H9 (cell line): ENCODE data around the gene MBLAC2. TPM values are rescaled to one million over a fixed set of nuclear protein-coding genes. Genes with fewer than 3 reads are reported as not detected.

Experiments
- DNase-seq: peaks from one replicate; pipeline ENCODE4 v3.0.0-alpha.2; 2017
- H2AFZ ChIP-seq: one replicate; pipeline ENCODE4 v1.6.1; 2013; ENCODE audit warnings: mild to moderate bottlenecking, low read length, control low read depth, moderate library complexity
- H2AK5ac ChIP-seq: 2 replicates; pipeline ENCODE4 v1.6.1; 2013; ENCODE audit warnings: low read length, control low read depth, mixed read lengths; ENCODE audit not compliant: insufficient read length
- H2BK120ac ChIP-seq: one replicate; pipeline ENCODE4 v1.6.1; 2013; ENCODE audit warnings: low read depth, mild to moderate bottlenecking, low read length, control low read depth, inconsistent platforms; ENCODE audit not compliant: poor library complexity, severe bottlenecking
- H2BK12ac ChIP-seq: 2 replicates; pipeline ENCODE4 v1.6.1; 2013; ENCODE audit warnings: low read length, control low read depth, mixed read lengths, low read depth; ENCODE audit not compliant: insufficient read length
- H2BK15ac ChIP-seq: 2 replicates; pipeline ENCODE4 v1.6.1; 2013; ENCODE audit warnings: low read depth, low read length, control low read depth
- H2BK20ac ChIP-seq: one replicate; pipeline ENCODE4 v1.6.1; 2013; ENCODE audit warnings: low read depth, mild to moderate bottlenecking, low read length, control low read depth, inconsistent platforms; ENCODE audit not compliant: poor library complexity, severe bottlenecking
- H2BK5ac ChIP-seq: 2 replicates; pipeline ENCODE4 v1.6.1; 2013; ENCODE audit warnings: low read length, control low read depth, mixed read lengths; ENCODE audit not compliant: insufficient read length
- H3K14ac ChIP-seq: 2 replicates; pipeline ENCODE4 v1.6.1; 2013; ENCODE audit warnings: low read length, control low read depth; ENCODE audit not compliant: insufficient read depth
- H3K18ac ChIP-seq: 2 replicates; pipeline ENCODE4 v1.6.1; 2013; ENCODE audit warnings: low read depth, mild to moderate bottlenecking, mixed read lengths, low read length, control low read depth; ENCODE audit not compliant: insufficient read length
- H3K23ac ChIP-seq: 2 replicates; pipeline ENCODE4 v1.6.1; 2013; ENCODE audit warnings: low read length, control low read depth, mixed read lengths, low read depth; ENCODE audit not compliant: insufficient read length
- H3K23me2 ChIP-seq: 2 replicates; pipeline ENCODE4 v1.6.1; 2013; ENCODE audit warnings: low read depth, mild to moderate bottlenecking, mixed read lengths, low read length, control low read depth; ENCODE audit not compliant: insufficient read length, poor library complexity, severe bottlenecking
- H3K27ac ChIP-seq: 2 replicates; pipeline ENCODE4 v1.5.1; 2013; ENCODE audit warnings: low read length, control low read depth, mixed read lengths, low read depth; ENCODE audit not compliant: insufficient read length
- H3K27me3 ChIP-seq: 2 replicates; pipeline ENCODE4 v1.6.1; 2013; ENCODE audit warnings: low read length, control low read depth, inconsistent platforms; ENCODE audit not compliant: insufficient read depth
- H3K4ac ChIP-seq: 2 replicates; pipeline ENCODE4 v1.6.1; 2013; ENCODE audit warnings: low read depth, mild to moderate bottlenecking, control low read depth, inconsistent platforms, low read length, moderate library complexity
- H3K4me1 ChIP-seq: 2 replicates; pipeline ENCODE4 v1.6.1; 2013; ENCODE audit warnings: low read length, control low read depth, inconsistent platforms; ENCODE audit not compliant: insufficient read depth
- H3K4me2 ChIP-seq: 2 replicates; pipeline ENCODE4 v1.6.1; 2013; ENCODE audit warnings: low read length, control low read depth, mixed read lengths; ENCODE audit not compliant: insufficient read length, insufficient read depth
- H3K56ac ChIP-seq: 2 replicates; pipeline ENCODE4 v1.6.1; 2013; ENCODE audit warnings: low read depth, mild to moderate bottlenecking, mixed read lengths, low read length, control low read depth; ENCODE audit not compliant: insufficient read length
- H3K79me1 ChIP-seq: 2 replicates; pipeline ENCODE4 v1.6.1; 2013; ENCODE audit warnings: low read depth, mild to moderate bottlenecking, moderate library complexity, low read length, control low read depth, inconsistent platforms; ENCODE audit not compliant: insufficient read depth, poor library complexity, severe bottlenecking
- H3K79me2 ChIP-seq: 2 replicates; pipeline ENCODE4 v1.6.1; 2013; ENCODE audit warnings: low read length, control low read depth, inconsistent platforms; ENCODE audit not compliant: insufficient read depth
- H3K9ac ChIP-seq: 2 replicates; pipeline ENCODE4 v1.6.1; 2013; ENCODE audit warnings: low read length, control low read depth, mixed read lengths; ENCODE audit not compliant: insufficient read length; ENCODE audit errors: extremely low read depth
- H3K9me3 ChIP-seq: one replicate; pipeline ENCODE4 v1.6.1; 2013; ENCODE audit warnings: low read depth, low read length, inconsistent platforms; ENCODE audit not compliant: control insufficient read depth
- H3T11ph ChIP-seq: one replicate; pipeline ENCODE4 v1.6.1; 2013; ENCODE audit warnings: mild to moderate bottlenecking, low read length, control low read depth, inconsistent platforms
- H4K20me1 ChIP-seq: one replicate; pipeline ENCODE4 v1.6.1; 2013; ENCODE audit not compliant: control insufficient read depth, insufficient read length, insufficient read depth
- H4K5ac ChIP-seq: 2 replicates; pipeline ENCODE4 v1.6.1; 2013; ENCODE audit warnings: low read depth, mild to moderate bottlenecking, mixed read lengths, low read length, control low read depth; ENCODE audit not compliant: insufficient read length
- H4K8ac ChIP-seq: replicated peaks from 2 replicates; pipeline ENCODE4 v1.6.1; 2013; ENCODE audit warnings: low read length, control low read depth, mixed read lengths, low read depth; ENCODE audit not compliant: insufficient read length
- H4K91ac ChIP-seq: 2 replicates; pipeline ENCODE4 v1.6.1; 2013; ENCODE audit warnings: low read depth, mild to moderate bottlenecking, moderate library complexity, mixed read lengths, low read length, control low read depth; ENCODE audit not compliant: insufficient read length
- H3K27ac Mint-ChIP-seq, 3 experiments: 2 replicates in 2 of 3; 3 replicates in 1 of 3; pipeline ENCODE4 v1.8.0; 2020 to 2021; ENCODE audit warnings: mixed read lengths in 3 of 3, mild to moderate bottlenecking in 1 of 3, moderate library complexity in 1 of 3
- H3K27me3 Mint-ChIP-seq: 2 replicates; pipeline ENCODE4 v1.8.0; 2021; ENCODE audit warnings: low read depth, mild to moderate bottlenecking, moderate library complexity, mixed read lengths
- H3K36me3 Mint-ChIP-seq, 3 experiments: 2 replicates in 2 of 3; 3 replicates in 1 of 3; pipeline ENCODE4 v1.8.0; 2020 to 2021; ENCODE audit warnings: low read depth in 3 of 3, mixed read lengths in 3 of 3; ENCODE audit not compliant: insufficient read depth in 1 of 3
- H3K4me1 Mint-ChIP-seq, 2 experiments: 2 replicates each; pipeline ENCODE4 v1.8.0; 2020; ENCODE audit warnings: mixed read lengths in 2 of 2
- H3K4me3 Mint-ChIP-seq, 2 experiments: 2 replicates in 1 of 2; 3 replicates in 1 of 2; pipeline ENCODE4 v1.8.0; 2020 to 2021; ENCODE audit warnings: mild to moderate bottlenecking in 2 of 2, mixed read lengths in 2 of 2, moderate library complexity in 1 of 2
- H3K9me3 Mint-ChIP-seq, 2 experiments: 2 replicates in 1 of 2; 3 replicates in 1 of 2; pipeline ENCODE4 v1.8.0; 2020; ENCODE audit warnings: mild to moderate bottlenecking in 2 of 2, mixed read lengths in 2 of 2, moderate library complexity in 1 of 2
- WGBS: extraction: QIAGEN DNeasy Blood & Tissue Kit; methylation state at CpG from one replicate; pipeline ENCODE4 v1.1.7; 2013; ENCODE audit warnings: missing lambda C conversion rate, low lambda C conversion rate, mixed read lengths; ENCODE audit not compliant: insufficient read length; ENCODE audit errors: extremely low coverage; 5-methylcytosine and 5-hydroxymethylcytosine counted together
- long read RNA-seq: library from polyadenylated mRNA; unstranded; transcript quantifications from one replicate; pipeline ENCODE4 v2.0.0, GENCODE V29; 2020
- total RNA-seq: library from RNA; stranded (reverse); gene quantifications from 2 replicates; pipeline ENCODE4 v1.2.1, GENCODE V29; 2021
- TF ChIP-seq, protein P1 (sequence below): fragments of 200-600 bp; sonication (generic); conservative IDR thresholded peaks from 3 replicates; pipeline ENCODE4 v1.8.0; 2021; ENCODE audit warnings: antibody characterized with exemption, mild to moderate bottlenecking

MBLAC2 gene
- total RNA-seq: 4.7 and 4.9 TPM in 2 replicates
- long read RNA-seq, full-length matches to known transcripts: 20 of 21 reads
- long read RNA-seq, partial matches to known transcripts: 0 of 21 reads
- long read RNA-seq, other reads (novel, unspliced or antisense): 1 of 21 reads

DNA sequence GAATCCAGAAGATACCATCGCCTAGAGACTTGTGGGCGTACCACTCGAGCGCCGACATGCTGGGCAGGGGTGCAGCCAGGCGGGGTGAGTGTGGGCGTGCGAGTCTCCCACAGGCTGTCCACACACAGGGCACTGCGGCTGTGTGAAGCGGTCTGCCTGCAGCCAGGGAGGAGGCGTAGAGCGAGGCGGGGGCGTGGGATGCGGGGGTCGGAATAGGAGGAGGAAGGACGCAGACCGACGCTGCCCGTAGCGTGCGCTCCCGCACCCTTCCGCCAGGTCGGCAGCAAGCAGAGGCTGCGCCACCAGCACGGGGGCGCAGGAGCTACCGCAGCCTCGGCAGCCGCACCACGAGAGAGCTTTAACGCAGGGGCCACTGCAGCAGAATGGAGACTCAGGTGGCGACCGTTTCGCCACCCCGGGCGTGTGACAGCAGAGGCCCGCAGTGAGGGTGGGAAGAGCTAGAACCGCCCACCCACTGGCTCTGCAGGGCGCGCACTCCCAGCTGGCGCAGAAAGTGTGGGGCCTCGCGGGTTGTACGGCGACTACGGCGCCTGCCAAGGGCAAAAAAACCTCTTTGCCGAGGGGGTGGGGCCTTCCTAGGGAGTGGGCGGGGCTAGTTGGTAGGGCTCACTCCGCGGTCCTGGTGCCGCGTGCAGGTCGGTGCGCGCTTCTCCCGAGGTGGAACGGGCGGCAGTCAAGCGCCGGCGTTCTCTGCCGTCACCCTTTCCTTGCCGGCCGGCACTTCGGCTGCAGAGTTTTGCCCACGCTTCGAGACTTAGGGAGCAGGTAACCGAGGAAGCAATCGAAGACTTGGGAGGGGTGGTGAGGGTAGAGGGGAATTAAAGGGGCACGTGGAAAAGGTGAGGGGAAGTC, at the start of gene MBLAC2, which contains the start of gene POLR3G:
MBLAC2 (minus strand) TSS at position 537 of the 873 bp plus-strand sequence; CDS start at position 58, 479 bp downstream.
POLR3G (plus strand) TSS at position 630 of the 873 bp plus-strand sequence. CDS start 10,704 bp downstream, outside the sequence.
- H2AK5ac ChIP-seq: no peak within 1 kb of the TSS
- H3K4me3 Mint-ChIP-seq: peak within 1 kb of the TSS; percentile 93 to 98
- H3K56ac ChIP-seq: no peak within 1 kb of the TSS
- H3K4me1 ChIP-seq: peaks cover 7% of the 10 kb centered on the region; the same call in 1 of the 2 replicates
- no peak within 1 kb of the TSS for H2BK15ac ChIP-seq
- H3K27ac ChIP-seq: no peak within 1 kb of the TSS
- H2BK12ac ChIP-seq: no peak within 1 kb of the TSS
- H3K14ac ChIP-seq: peak within 1 kb of the TSS; percentile 0; the same call in 1 of the 2 replicates
- no peaks in the 10 kb centered on the region for H3K79me1 ChIP-seq
- no CpG with 5 or more reads among the region's 73 CpGs for WGBS
- peak within 1 kb of the TSS; percentile 17 for H2AFZ ChIP-seq
- no peaks in the 10 kb centered on the region; the same call in 1 of the 2 replicates for H3K27me3 Mint-ChIP-seq
- H3K9ac ChIP-seq: peak within 1 kb of the TSS; percentile 67
- no peaks in the 10 kb centered on the region for H3K9me3 ChIP-seq
- H3T11ph ChIP-seq: no peak within 1 kb of the TSS
- H3K79me2 ChIP-seq: peaks cover 3% of the 10 kb centered on the region; the same call in 1 of the 2 replicates
- no peaks in the 10 kb centered on the region for H3K9me3 Mint-ChIP-seq
- peaks cover 37 to 55% of the 10 kb centered on the region in 2 experiments for H3K4me1 Mint-ChIP-seq
- no peak within 1 kb of the TSS for H2BK120ac ChIP-seq
- H3K4me2 ChIP-seq: peak within 1 kb of the TSS; percentile 69
- DNase-seq: peak; percentile 95
- peak within 1 kb of the TSS; percentile 47 for H3K18ac ChIP-seq
- no peak within 1 kb of the TSS for H4K8ac ChIP-seq
- no peak within 1 kb of the TSS for H4K5ac ChIP-seq
- no peak within 1 kb of the TSS for H3K4ac ChIP-seq
- peaks cover 0 to 19% (median 7%) of the 10 kb centered on the region in 3 experiments; a peak in 4 of 7 replicates for H3K36me3 Mint-ChIP-seq
- no peaks in the 10 kb centered on the region for H4K20me1 ChIP-seq
- TF ChIP-seq, protein P1, sequence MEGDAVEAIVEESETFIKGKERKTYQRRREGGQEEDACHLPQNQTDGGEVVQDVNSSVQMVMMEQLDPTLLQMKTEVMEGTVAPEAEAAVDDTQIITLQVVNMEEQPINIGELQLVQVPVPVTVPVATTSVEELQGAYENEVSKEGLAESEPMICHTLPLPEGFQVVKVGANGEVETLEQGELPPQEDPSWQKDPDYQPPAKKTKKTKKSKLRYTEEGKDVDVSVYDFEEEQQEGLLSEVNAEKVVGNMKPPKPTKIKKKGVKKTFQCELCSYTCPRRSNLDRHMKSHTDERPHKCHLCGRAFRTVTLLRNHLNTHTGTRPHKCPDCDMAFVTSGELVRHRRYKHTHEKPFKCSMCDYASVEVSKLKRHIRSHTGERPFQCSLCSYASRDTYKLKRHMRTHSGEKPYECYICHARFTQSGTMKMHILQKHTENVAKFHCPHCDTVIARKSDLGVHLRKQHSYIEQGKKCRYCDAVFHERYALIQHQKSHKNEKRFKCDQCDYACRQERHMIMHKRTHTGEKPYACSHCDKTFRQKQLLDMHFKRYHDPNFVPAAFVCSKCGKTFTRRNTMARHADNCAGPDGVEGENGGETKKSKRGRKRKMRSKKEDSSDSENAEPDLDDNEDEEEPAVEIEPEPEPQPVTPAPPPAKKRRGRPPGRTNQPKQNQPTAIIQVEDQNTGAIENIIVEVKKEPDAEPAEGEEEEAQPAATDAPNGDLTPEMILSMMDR: peak; percentile 74
- no peak within 1 kb of the TSS for H4K91ac ChIP-seq
- no peak within 1 kb of the TSS for H2BK5ac ChIP-seq
- H3K23me2 ChIP-seq: peaks cover 12% of the 10 kb centered on the region
- H3K27me3 ChIP-seq: no peaks in the 10 kb centered on the region
- no peak within 1 kb of the TSS for H3K23ac ChIP-seq
- H2BK20ac ChIP-seq: no peak within 1 kb of the TSS
- peak within 1 kb of the TSS; percentile 83 to 94 (median 91); a peak in 6 of 7 replicates for H3K27ac Mint-ChIP-seq
